Middle frontal gyrus (tissue), 1 donor: Measurements from ENCODE around the gene DOK7.

Source experiments
- DNase-seq: peaks from one replicate; pipeline ENCODE4 v3.0.0-alpha.2; 2015; ENCODE audit warnings: low spot score; ENCODE audit errors: extremely low spot score

The DOK7 gene

GRCh38 chr4:3461515-3462291, 1.4 kb upstream of the DOK7 start:
- peak; percentile 39 for DNase-seq

- no peak for DNase-seq
Observed at GRCh38 chr4:3462321-3462789, 751 bp upstream of the DOK7 start.

- no peak for DNase-seq
Observed at GRCh38 chr4:3463556-3464348, 646 bp downstream of the DOK7 start.

GRCh38 chr4:3464349-3464905, 1.3 kb downstream of the DOK7 start:
- no peak for DNase-seq

DNA sequence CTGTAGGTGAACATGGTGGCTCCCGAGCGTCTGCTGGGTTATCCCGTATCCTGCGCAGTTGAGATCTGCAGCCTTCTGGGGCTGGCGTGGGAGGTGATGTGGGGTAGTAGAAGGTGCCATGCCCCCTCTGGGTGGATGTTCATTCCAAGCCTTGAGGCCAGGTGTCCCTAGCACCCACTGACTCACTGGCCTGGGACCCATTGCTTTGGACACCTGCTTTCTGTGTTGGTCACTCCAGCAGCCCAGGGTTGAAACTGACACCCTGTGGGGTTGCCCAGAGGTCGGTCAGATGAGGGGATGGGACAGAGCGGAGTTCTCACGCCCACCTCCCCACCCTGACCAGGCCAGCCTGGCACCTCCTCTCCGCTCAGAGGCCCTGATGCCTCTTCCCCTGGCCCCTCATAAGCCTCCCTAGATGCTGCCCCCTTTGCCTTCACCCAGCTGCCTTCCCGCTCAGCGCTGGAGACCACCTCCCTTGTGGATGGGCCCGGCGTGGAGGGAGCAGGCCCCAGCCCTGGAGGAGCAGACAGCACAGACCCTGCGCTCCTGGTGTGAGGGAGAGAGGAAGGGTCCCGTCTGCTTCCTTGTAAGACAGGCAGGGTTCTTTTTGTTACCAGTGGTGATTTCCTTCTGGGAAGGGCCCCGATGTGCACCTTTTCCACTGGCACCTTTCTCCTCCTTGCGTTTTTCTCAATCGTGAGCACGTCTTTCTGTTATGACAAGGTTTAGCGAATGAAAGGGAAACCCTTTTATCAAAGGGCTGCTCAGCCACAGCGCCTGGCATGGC, 2.0 kb downstream of the DOK7 start:
- no peak for DNase-seq

GRCh38 chr4:3465698-3466671, 2.9 kb downstream of the DOK7 start:
- no peak for DNase-seq

DNA sequence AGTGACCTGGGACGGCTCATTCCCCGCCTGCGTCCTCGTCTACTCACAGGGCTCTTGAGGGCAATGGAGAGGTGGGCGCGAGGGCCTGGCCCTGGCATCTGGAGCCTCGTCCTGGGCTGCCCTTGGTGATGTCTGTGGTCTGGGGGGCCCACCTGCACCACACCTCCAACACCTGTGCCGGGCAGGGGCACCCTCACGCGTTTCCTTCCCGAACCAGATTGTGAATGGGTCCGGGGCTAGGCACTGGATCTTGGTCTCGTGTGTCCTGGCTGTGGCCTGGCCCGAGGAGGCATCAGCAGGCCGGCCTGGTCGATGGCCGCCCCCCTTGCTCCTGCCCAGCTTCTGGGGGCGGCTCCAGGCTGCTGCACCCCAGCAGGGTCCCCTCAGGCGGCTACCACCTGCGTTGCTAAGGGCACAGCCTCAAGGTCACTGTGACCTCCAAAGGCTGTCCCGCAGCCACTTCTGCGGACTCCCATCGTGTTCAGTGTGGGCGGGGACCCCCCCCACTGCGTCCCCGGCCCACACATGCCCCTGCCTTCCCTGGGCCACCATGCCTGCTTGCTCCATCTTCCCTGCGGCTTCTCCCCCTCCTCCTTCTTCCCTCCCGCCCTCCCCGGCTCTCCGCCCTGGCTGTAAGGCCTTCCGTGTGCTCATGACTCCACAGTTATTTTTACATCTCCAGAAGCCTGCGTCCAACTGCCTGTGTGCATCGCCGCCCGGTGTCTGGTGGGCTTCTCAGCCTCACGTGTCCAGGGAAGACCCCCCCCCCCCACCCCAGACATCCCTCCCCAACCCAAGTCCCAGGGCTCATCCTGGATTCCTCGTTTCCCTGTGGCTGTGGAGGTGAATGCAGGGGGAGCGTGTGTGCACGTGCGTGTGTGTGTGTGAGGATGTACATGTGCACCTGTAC, 3.8 kb downstream of the DOK7 start:
- no peak for DNase-seq

GRCh38 chr4:3467601-3468031, 4.5 kb downstream of the DOK7 start:
- DNase-seq = no peak

- no peak for DNase-seq
Observed at GRCh38 chr4:3468154-3468553, 5.0 kb downstream of the DOK7 start.

DNA sequence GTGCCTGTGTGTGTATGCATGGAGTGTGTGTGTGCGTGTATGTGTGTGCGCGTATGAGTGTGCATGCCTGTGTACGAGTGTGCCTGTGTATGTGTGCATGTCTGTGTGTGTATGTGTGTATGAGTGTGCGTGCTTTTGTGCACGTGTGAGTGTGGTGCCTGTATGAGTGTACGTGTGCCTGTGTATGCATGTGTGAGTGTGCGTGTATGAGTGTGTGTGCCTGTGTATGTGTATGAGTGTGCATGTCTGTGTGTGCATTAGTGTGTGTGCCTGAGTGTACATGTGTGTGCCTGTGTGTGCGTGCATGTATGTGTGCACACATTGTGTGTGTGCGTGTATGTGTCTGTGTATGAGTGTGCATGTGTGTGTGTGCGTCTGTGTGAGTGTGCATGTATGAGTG, 5.7 kb downstream of the DOK7 start:
- DNase-seq = no peak

DNA sequence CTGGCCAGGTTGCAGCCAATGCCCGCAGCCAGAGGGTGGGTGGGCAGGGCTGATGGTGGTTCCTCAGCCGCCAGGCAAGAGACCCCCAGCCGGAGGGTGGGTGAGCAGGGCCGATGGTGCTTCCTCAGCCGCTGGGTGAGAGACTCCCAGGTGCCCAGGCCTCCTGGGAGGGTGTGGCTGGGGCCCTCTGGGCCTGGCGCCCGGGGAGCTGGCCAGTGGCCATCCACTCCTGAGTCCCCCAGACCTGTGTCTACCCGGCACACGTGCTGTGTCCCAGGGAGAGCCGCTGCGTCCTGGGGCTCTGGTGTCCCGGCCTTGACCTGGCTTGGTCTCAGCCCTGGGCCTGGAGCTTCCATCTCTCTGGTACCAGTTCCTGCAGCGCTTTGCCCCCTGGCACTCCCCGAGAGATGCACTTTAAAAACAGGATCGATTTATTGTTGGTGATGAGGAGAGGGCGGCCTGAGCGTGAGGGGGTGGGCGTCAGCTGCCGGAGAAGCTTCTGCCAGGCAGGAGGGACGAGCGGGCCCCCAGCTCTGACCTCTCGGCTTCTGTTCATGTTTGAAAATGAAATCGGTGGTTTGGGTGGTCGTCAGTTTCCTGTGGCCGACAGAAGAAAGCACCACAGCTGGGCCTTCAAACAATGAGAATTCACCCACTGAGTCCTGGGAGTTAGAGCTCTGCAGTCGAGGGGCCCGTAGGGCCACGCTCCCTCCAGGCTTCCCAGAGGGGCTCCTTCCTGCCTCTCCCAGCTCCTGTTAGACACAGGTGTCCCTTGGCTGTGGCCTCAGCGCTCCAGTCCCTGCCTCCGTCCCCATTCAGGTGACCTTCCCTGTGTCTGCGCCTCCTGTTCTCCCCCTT, 6.5 kb downstream of the DOK7 start:
- DNase-seq = no peak

DNA sequence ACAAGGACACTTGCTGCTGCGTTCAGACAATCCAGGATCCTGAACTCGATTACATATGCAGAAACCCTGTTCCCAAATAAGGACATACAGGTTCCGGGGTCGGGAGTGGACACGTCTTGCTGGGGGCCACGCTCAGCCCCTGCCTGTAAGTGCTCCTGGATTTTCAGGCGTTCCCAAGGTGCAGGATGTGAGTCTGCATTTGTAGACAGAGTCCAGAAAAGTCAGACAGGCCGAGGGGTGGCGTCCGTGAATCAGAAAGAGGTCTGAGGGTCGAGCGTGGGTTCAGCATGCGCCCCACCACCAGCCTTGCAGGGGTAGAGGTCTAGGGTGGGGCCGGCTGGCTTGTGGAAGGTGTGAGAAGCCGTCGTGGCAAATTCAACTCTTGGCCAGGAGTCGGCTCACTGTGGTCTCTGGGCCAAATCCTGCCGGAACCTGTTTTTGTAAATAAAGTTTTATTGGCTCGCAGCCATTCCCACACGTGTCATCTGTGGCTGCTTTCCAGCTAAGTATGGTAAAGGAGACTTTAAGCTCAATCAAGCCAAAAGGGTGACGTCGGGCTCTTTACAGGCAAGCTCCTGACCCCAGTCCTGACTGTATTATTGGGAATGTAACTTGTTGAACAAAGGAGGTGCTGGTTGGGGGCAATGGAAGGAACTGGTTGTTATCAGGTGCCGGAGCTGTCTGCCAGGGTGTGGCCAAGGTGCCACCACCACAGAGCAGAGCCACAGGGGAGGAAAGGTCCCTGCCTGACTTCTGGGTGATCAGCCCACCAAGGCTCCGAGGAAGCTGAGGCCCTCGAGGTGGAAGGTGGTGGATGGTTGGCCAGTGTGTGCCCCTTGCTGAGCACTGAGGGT, 7.4 kb downstream of the DOK7 start:
- DNase-seq = no peak

GRCh38 chr4:3471098-3471760, 8.1 kb downstream of the DOK7 start:
- no peak for DNase-seq

- DNase-seq = no peak
Observed at GRCh38 chr4:3471886-3472285, 8.8 kb downstream of the DOK7 start.

- DNase-seq = no peak
Observed at GRCh38 chr4:3472411-3473141, 9.5 kb downstream of the DOK7 start.
